K562 (cell line): Measurements from ENCODE around the gene NFYC. TPM values are rescaled to one million over a fixed set of nuclear protein-coding genes. Genes with fewer than 3 reads are reported as not detected.

Source experiments
- ADNP ChIP-seq: fragments of 200-800 bp; sonication (Bioruptor generic); IDR thresholded peaks from 2 replicates; pipeline ENCODE4 v1.6.1; 2016; ENCODE audit warnings: missing genetic modification characterization, missing compliant biosample characterization
- CTCF ChIP-seq, 3 experiments: IDR thresholded peaks in 2 of 3; conservative IDR thresholded peaks in 1 of 3; 2 replicates each; pipeline ENCODE4 v1.5.1; 2011 to 2012; ENCODE audit warnings: low read length in 3 of 3, mild to moderate bottlenecking in 3 of 3, control low read depth in 2 of 3, improper control_type of control experiment in 1 of 3, inconsistent platforms in 1 of 3, low read depth in 1 of 3, mixed read lengths in 1 of 3, moderate library complexity in 1 of 3; ENCODE audit not compliant: insufficient read depth in 2 of 3
- EP300 ChIP-seq: IDR thresholded peaks from 2 replicates; pipeline ENCODE4 v1.6.1; 2012; ENCODE audit warnings: low read length, improper control_type of control experiment
- FOXA3 ChIP-seq, 2 experiments: fragments of 450-650 bp in 1 of 2; sonication (generic) in 1 of 2; formaldehyde crosslinking; IDR thresholded peaks in 1 of 2; conservative IDR thresholded peaks in 1 of 2; 2 replicates each; pipeline versions ENCODE4 v1.4.0 to v1.8.0; 2020 to 2022; ENCODE audit warnings: mild to moderate bottlenecking in 2 of 2, missing genetic modification reagents in 1 of 2
- MECOM ChIP-seq: fragments of 250-450 bp; sonication (Bioruptor Pico); IDR thresholded peaks from 2 replicates; pipeline ENCODE4 v1.8.0; 2022; ENCODE audit warnings: inconsistent platforms
- NFE2L1 ChIP-seq: fragments of 450-650 bp; IDR thresholded peaks from 2 replicates; pipeline ENCODE4 v1.6.1; 2016; ENCODE audit warnings: missing genetic modification characterization, low read depth, mild to moderate bottlenecking, missing compliant biosample characterization, moderate library complexity, borderline replicate concordance
- NONO ChIP-seq, 2 experiments: fragments of 200-400 bp in 1 of 2; fragments of 450-650 bp in 1 of 2; formaldehyde crosslinking in 1 of 2; IDR thresholded peaks; 2 replicates each; pipeline ENCODE4 v1.6.1; 2017; ENCODE audit warnings: low read depth in 2 of 2, mild to moderate bottlenecking in 2 of 2, moderate library complexity in 2 of 2, low read length in 1 of 2
- PHF20 ChIP-seq: fragments of 450-650 bp; IDR thresholded peaks from 2 replicates; pipeline ENCODE4 v1.6.1; 2018; ENCODE audit not compliant: partially characterized antibody
- PURB ChIP-seq: sonication (generic); formaldehyde crosslinking; IDR thresholded peaks from 2 replicates; pipeline ENCODE4 v1.9.0; 2021; ENCODE audit warnings: low read depth, mild to moderate bottlenecking, missing genetic modification reagents
- PYGO2 ChIP-seq: fragments of 450-650 bp; IDR thresholded peaks from 2 replicates; pipeline ENCODE4 v1.6.1; 2016; ENCODE audit warnings: mild to moderate bottlenecking, missing genetic modification characterization, moderate library complexity, missing compliant biosample characterization
- SIN3B ChIP-seq: fragments of 450-650 bp; IDR thresholded peaks from 2 replicates; pipeline ENCODE4 v1.6.1; 2017; ENCODE audit warnings: low read depth, mild to moderate bottlenecking, moderate library complexity
- SMAD3 ChIP-seq: fragments of 450-650 bp; formaldehyde crosslinking; conservative IDR thresholded peaks from 2 replicates; pipeline ENCODE4 v1.4.0; 2020; ENCODE audit warnings: mild to moderate bottlenecking
- STAT6 ChIP-seq: sonication (generic); formaldehyde crosslinking; IDR thresholded peaks from 2 replicates; pipeline ENCODE4 v1.8.1; 2023; ENCODE audit warnings: mild to moderate bottlenecking, missing genetic modification reagents
- THAP12 ChIP-seq: fragments of 250-450 bp; sonication (Bioruptor Pico); IDR thresholded peaks from 2 replicates; pipeline ENCODE4 v1.9.0; 2021; ENCODE audit warnings: mild to moderate bottlenecking, inconsistent platforms
- ZBTB17 ChIP-seq: fragments of 450-650 bp; formaldehyde crosslinking; IDR thresholded peaks from 2 replicates; pipeline ENCODE4 v1.4.0; 2020; ENCODE audit warnings: mild to moderate bottlenecking
- ZBTB5 ChIP-seq: fragments of 450-650 bp; IDR thresholded peaks from 2 replicates; pipeline ENCODE4 v1.6.1; 2017; ENCODE audit warnings: antibody characterized with exemption
- ZNF444 ChIP-seq: fragments of 250-450 bp; sonication (Bioruptor Pico); IDR thresholded peaks from 2 replicates; pipeline ENCODE4 v1.4.0; 2020; ENCODE audit warnings: mild to moderate bottlenecking, moderate library complexity
- ZNF583 ChIP-seq: fragments of 250-450 bp; sonication (Bioruptor Pico); IDR thresholded peaks from 2 replicates; pipeline ENCODE4 v1.4.0; 2020
- ZNF75A ChIP-seq: fragments of 450-650 bp; formaldehyde crosslinking; IDR thresholded peaks from 2 replicates; pipeline ENCODE4 v1.4.0; 2020; ENCODE audit warnings: mild to moderate bottlenecking
- ZNF764 ChIP-seq: fragments of 250-450 bp; sonication (Bioruptor Pico); IDR thresholded peaks from 2 replicates; pipeline ENCODE4 v1.4.0; 2020; ENCODE audit warnings: low read depth, mild to moderate bottlenecking, moderate library complexity
- polyA plus RNA-seq, 8 experiments: library from polyadenylated mRNA; depleted of rRNA in 4 of 8; stranded (reverse) in 5 of 8; unstranded in 3 of 8; fragments of >200 nt; fragmentation: Nextera tagmentation in 2 of 8; fragmentation: Illumina TruSeq in 1 of 8; extraction: Ambion mirVana in 2 of 8; extraction: Trizol in 1 of 8; gene quantifications; 2 replicates each; pipeline versions ENCODE4 v1.2.1 to v1.2.3, GENCODE V29; 2011 to 2014; ENCODE audit warnings: inconsistent platforms in 1 of 8, missing spikeins in 1 of 8
- total RNA-seq, 7 experiments: library from RNA; depleted of rRNA in 6 of 7; stranded (reverse); fragments of >200 nt in 6 of 7; fragmentation: Illumina TruSeq in 2 of 7; extraction: Trizol in 2 of 7; gene quantifications; 2 replicates each; pipeline versions ENCODE4 v1.2.1 to v1.2.3, GENCODE V29; 2011 to 2021; ENCODE audit warnings: low replicate concordance in 1 of 7

The NFYC gene
- total and polyA plus RNA-seq, 9 of the 15 experiments (the other 6 are each of a cell fraction or from before 2014, with no cell fraction given) = 4.8 to 59.8 (median 41.1) TPM

- no peak for TF ChIP-seq STAT6 (CRISPR knock-in tag)
- peak; percentile 91 for TF ChIP-seq ADNP
- no peak for TF ChIP-seq ZNF583 (CRISPR knock-in tag)
- no peak for TF ChIP-seq CTCF (IDR thresholded peaks at IDR 0.05 in 2 of 3, conservative IDR thresholded peaks at IDR 0.05 in 1 of 3; ENCODE audit: insufficient read depth in 2 of 3, low read depth in 1 of 3, low read length in 3 of 3)
- no peak for TF ChIP-seq ZBTB17 (CRISPR knock-in tag)
- no peak for TF ChIP-seq NFE2L1
- no peak for TF ChIP-seq SIN3B
- 0 out of 2 replicates have a peak, but pooled peaks have one; percentile 26 for TF ChIP-seq EP300
- 0 out of 2 replicates have a peak, but pooled peaks have one; percentile 37 for TF ChIP-seq MECOM
- TF ChIP-seq ZNF75A (CRISPR knock-in tag) = no peak
- TF ChIP-seq SMAD3 (CRISPR knock-in tag) = no peak
- no peak for TF ChIP-seq PYGO2 (tag)
- TF ChIP-seq ZBTB5 = no peak
- TF ChIP-seq FOXA3 (CRISPR knock-in tag; conservative IDR thresholded peaks at IDR 0.05 in 1 of 2, IDR thresholded peaks at IDR 0.05 in 1 of 2) = no peak
- no peak for TF ChIP-seq ZNF764 (CRISPR knock-in tag)
- TF ChIP-seq PHF20 = no peak
- no peak for TF ChIP-seq THAP12 (CRISPR knock-in tag)
- no peak for TF ChIP-seq PURB (CRISPR knock-in tag)
- no peak for TF ChIP-seq NONO (IDR thresholded peaks at IDR 0.05; ENCODE audit: low read depth in 2 of 2, low read length in 1 of 2)
- no peak for TF ChIP-seq ZNF444 (CRISPR knock-in tag)
These were observed 46.3 kb upstream of the NFYC start (continued) for GRCh38 chr1:40645118-40645680.
